Adipocyte (in vitro differentiated cells): Measurements from ENCODE around the gene CXCL10.
A peak's percentile ranks its signal among the peaks of the same experiment; 100 is the strongest.
"Not testable (repeated sequence)": the region's sequence is repeated elsewhere in the genome, so short reads cannot be mapped to it uniquely, and the experiment has no call there.

Experiments
- DNase-seq: peaks from one replicate; pipeline ENCODE4 v3.0.0-alpha.2; 2015; ENCODE audit warnings: low read depth
- H3K27me3 ChIP-seq: replicated peaks from 2 replicates; pipeline ENCODE4 v1.7.0; 2013; ENCODE audit warnings: mild to moderate bottlenecking, low read length, moderate library complexity; ENCODE audit not compliant: control insufficient read depth, insufficient read depth
- H3K36me3 ChIP-seq: 2 replicates; pipeline ENCODE4 v1.7.0; 2013; ENCODE audit warnings: low read length, mild to moderate bottlenecking, moderate library complexity; ENCODE audit not compliant: control insufficient read depth, insufficient read depth, severe bottlenecking
- H3K4me1 ChIP-seq: 2 replicates; pipeline ENCODE4 v1.7.0; 2013; ENCODE audit warnings: mild to moderate bottlenecking, low read length, moderate library complexity; ENCODE audit not compliant: control insufficient read depth, insufficient read depth
- H3K4me3 ChIP-seq: 2 replicates; pipeline ENCODE4 v1.7.0; 2013; ENCODE audit warnings: mild to moderate bottlenecking, low read length, moderate library complexity
- H3K9ac ChIP-seq: 2 replicates; pipeline ENCODE4 v1.7.0; 2013; ENCODE audit warnings: mild to moderate bottlenecking, low read length, moderate library complexity
- H3K9me3 ChIP-seq: 2 replicates; pipeline ENCODE4 v1.7.0; 2013; ENCODE audit warnings: mild to moderate bottlenecking, low read length, moderate library complexity; ENCODE audit not compliant: control insufficient read depth

The CXCL10 gene

GRCh38 chr4:76053730-76054129, 30.4 kb upstream of the CXCL10 start:
- H3K27me3 ChIP-seq, result peaks cover 11% of the 10 kb centered on the region
- DNase-seq, result no peak
- no peaks in the 10 kb centered on the region for H3K9me3 ChIP-seq
- no peaks in the 10 kb centered on the region for H3K4me1 ChIP-seq
- no peak overlapping the region for H3K9ac ChIP-seq
- H3K36me3 ChIP-seq, result no peaks in the 10 kb centered on the region
- no peak overlapping the region for H3K4me3 ChIP-seq

- H3K4me3 ChIP-seq, DNase-seq, H3K36me3 ChIP-seq, H3K9ac ChIP-seq, H3K27me3 ChIP-seq, H3K9me3 ChIP-seq, H3K4me1 ChIP-seq: not testable (repeated sequence)
Measured at GRCh38 chr4:76050560-76051050, 27.3 kb upstream of the CXCL10 start.

- H3K27me3 ChIP-seq, H3K36me3 ChIP-seq, H3K9me3 ChIP-seq, H3K9ac ChIP-seq, H3K4me3 ChIP-seq, H3K4me1 ChIP-seq, DNase-seq: not testable (repeated sequence)
Measured at GRCh38 chr4:76049860-76050416, 26.6 kb upstream of the CXCL10 start.

DNA sequence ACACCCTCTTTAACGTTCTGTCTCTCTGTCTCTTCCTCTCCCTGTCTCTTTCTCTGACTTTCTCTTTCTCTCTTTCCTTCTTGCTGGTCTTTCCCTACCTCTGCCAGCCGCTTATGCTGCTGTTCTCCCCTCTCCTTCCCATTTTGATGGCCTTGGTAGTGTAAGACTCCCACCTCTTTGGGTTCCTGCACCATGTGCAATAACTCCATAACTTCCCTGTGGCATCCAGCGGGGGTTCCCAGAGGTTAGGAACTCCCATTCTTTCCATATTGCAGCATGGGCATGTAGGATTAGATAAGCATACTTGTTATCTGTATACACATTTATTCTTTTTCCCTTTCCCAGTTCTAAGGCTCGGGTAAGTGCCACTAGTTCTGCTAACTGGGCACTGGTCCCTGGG, 21.4 kb upstream of the CXCL10 start:
- not testable (repeated sequence) for H3K36me3 ChIP-seq, H3K27me3 ChIP-seq, H3K9me3 ChIP-seq, DNase-seq, H3K4me1 ChIP-seq, H3K4me3 ChIP-seq, H3K9ac ChIP-seq

DNA sequence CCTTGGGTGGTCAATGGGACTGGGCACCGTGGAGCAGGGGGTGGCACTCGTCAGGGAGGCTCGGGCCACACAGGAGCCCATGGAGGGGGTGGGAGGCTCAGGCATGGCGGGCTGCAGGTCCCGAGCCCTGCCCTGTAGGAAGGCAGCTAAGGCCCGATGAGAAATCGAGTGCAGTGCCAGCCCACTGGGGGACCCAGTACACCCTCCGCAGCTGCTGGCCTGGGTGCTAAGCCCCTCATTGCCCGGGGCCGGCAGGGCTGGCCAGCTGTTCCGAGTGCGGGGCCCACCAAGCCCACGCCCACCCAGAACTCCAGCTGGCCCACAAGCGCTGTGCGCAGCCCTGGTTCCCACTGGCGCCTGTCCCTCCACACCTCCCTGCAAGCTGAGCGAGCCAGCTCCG, 20.0 kb upstream of the CXCL10 start:
- H3K36me3 ChIP-seq, H3K4me1 ChIP-seq, DNase-seq, H3K9me3 ChIP-seq, H3K27me3 ChIP-seq, H3K4me3 ChIP-seq, H3K9ac ChIP-seq: not testable (repeated sequence)

GRCh38 chr4:76042241-76042998, 19.1 kb upstream of the CXCL10 start:
- H3K27me3 ChIP-seq, H3K9ac ChIP-seq: not testable (repeated sequence)

GRCh38 chr4:76036855-76037254, 13.6 kb upstream of the CXCL10 start:
- H3K4me3 ChIP-seq, result no peak overlapping the region
- H3K9me3 ChIP-seq, result no peaks in the 10 kb centered on the region
- no peaks in the 10 kb centered on the region for H3K36me3 ChIP-seq
- H3K4me1 ChIP-seq, result no peaks in the 10 kb centered on the region
- H3K9ac ChIP-seq, result no peak overlapping the region
- DNase-seq, result no peak
- H3K27me3 ChIP-seq, result no peaks in the 10 kb centered on the region

More at GRCh38 chr4:76042241-76042998, 19.1 kb upstream of the CXCL10 start:
- not testable (repeated sequence) for H3K36me3 ChIP-seq, H3K4me3 ChIP-seq, DNase-seq, H3K4me1 ChIP-seq, H3K9me3 ChIP-seq

- Histone ChIP-seq H3K9me3 (no peaks in the 10 kb centered on the region), H3K9ac (no peak within 1 kb of the TSS), H3K36me3 (no peaks in the 10 kb centered on the region), H3K27me3 (no peaks in the 10 kb centered on the region), H3K4me1 (no peaks in the 10 kb centered on the region), H3K4me3 (no peak within 1 kb of the TSS)
- DNase-seq, result no peak
Measured at GRCh38 chr4:76035799-76036380, 12.6 kb upstream of the CXCL10 start, which contains the start of gene CXCL11. Gene CXCL11 (minus strand): TSS chr4:76036070. CDS start chr4:76035987, 83 bp downstream.

DNA sequence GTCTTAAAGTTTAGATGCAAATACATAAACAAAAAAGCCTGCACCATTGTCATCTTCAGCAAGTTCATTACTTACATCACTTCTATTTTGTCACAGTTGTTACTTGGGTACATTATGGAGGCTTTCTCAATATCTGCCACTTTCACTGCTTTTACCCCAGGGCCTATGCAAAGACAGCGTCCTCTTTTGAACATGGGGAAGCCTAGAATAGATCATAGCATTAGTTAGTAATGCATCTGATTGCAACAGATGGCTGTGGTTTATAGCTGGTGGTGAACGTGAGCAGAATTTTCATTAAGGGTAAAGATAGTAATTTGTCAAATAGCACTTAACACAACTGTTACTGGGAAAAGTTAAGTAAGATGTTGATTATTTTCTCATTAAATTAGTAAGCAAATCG, 11.8 kb upstream of the CXCL10 start:
- no peak overlapping the region for H3K9ac ChIP-seq
- no peak for DNase-seq
- H3K4me3 ChIP-seq, result no peak overlapping the region
- no peaks in the 10 kb centered on the region for H3K9me3 ChIP-seq
- H3K27me3 ChIP-seq, result no peaks in the 10 kb centered on the region
- H3K4me1 ChIP-seq, result no peaks in the 10 kb centered on the region
- no peaks in the 10 kb centered on the region for H3K36me3 ChIP-seq

- H3K36me3 ChIP-seq, result no peaks in the 10 kb centered on the region
- H3K27me3 ChIP-seq, result no peaks in the 10 kb centered on the region
- H3K9me3 ChIP-seq, result no peaks in the 10 kb centered on the region
- DNase-seq, result no peak
- no peak overlapping the region for H3K9ac ChIP-seq
- no peak overlapping the region for H3K4me3 ChIP-seq
- peaks cover 10% of the 10 kb centered on the region for H3K4me1 ChIP-seq
Measured at GRCh38 chr4:76029300-76029699, 6.0 kb upstream of the CXCL10 start.

DNA sequence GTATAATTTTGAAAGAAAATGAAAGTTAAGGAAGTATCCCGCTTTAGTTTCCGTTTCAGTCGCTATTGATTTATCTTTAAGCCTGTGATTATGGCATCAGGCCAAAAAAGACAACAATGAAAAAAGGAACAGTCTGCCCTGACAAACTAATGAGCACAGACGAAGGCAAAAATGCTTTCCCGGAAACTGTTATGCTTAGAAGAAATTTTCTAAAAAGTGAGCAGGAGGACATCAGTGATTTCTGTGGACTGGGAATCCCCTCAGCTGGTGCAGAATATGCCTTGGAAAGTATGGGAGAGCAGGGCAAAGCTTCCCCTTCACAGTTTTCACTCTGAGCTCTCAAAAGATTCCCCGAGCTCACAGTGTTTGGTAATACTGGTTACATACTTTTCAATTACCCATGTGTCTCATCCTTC, 5.1 kb upstream of the CXCL10 start:
- H3K4me1 ChIP-seq, result peaks cover 12% of the 10 kb centered on the region
- peak overlapping the region; percentile 35 for H3K9ac ChIP-seq
- no peaks in the 10 kb centered on the region for H3K9me3 ChIP-seq
- no peaks in the 10 kb centered on the region for H3K27me3 ChIP-seq
- H3K36me3 ChIP-seq, result no peaks in the 10 kb centered on the region
- DNase-seq, result peak; percentile 9
- peak overlapping the region; percentile 71 for H3K4me3 ChIP-seq
